ENCODE measurements around the gene KMT2D. TPM values are rescaled to one million over a fixed set of nuclear protein-coding genes. Genes with fewer than 3 reads are reported as not detected.

The KMT2D gene
- total RNA-seq, 2 experiments from 2014 or later = 48.3 to 58.2 TPM

DNA sequence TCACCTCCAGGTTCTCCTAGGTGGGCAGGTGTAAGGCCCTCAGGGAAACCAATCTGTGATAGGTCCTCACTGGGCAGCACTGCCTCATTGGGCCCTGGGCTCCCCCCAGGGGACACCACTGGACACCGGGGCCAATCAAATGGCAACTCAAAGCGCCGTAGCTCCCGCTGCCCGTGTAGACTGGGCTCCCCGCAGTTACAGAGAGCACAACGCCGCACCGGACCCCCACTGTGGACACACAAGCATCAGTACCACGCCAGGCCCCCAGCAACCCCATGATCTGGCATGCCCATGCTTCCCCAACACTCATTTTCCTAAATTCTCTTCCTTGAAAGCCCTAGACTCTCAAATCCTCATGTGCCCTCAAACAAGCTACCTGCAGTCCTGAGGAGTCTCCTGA is 6.1 kb downstream of the KMT2D start:
- Mint-ChIP-seq H3K27ac (no peak overlapping the region), H3K27me3 (no peaks in the 10 kb centered on the region), H3K9me3 (ENCODE audit: low read depth) (no peaks in the 10 kb centered on the region), H3K36me3 (ENCODE audit: low read depth) (peaks cover 47% of the 10 kb centered on the region), H3K4me3 (no peak overlapping the region), H3K4me1 (peaks cover 42% of the 10 kb centered on the region)
- intact Hi-C loops (cut with DNase I, micrococcal nuclease) = no loop called here
- ChIA-PET CTCF (interaction anchor here (0.8 to 2.2 kb wide), 5 partner anchors 10 to 67 kb away, joined by 3 to 14 read pairs (median 4); partner anchors contain the start of gene RHEBL1), POLR2A (no interaction called here)
- ATAC-seq = no peak
- no peak for DNase-seq

DNA sequence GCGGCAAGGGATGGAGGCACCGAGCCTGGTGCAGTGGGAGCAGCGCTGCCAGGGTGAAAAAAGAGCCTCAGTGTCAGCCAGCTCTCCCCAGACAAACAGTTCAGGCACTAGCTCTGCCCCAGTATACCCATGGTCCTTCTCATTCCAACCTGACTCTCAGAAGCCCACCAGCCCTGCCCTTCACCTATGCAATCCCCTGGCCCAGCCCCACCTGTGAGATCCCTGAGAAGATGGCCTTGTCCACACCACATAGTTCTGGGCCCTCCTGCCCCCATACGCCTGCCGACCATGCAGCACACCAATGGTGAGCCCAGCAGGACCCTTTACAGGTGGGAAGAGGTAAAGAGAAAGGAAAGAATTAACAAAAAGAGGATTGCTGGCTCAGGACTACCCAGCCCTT is 6.5 kb downstream of the KMT2D start:
- Mint-ChIP-seq H3K9me3 (ENCODE audit: low read depth) (no peaks in the 10 kb centered on the region), H3K4me1 (peaks cover 42% of the 10 kb centered on the region), H3K27ac (no peak overlapping the region), H3K4me3 (no peak overlapping the region), H3K27me3 (no peaks in the 10 kb centered on the region), H3K36me3 (ENCODE audit: low read depth) (peaks cover 45% of the 10 kb centered on the region)
- ATAC-seq = no peak
- no peak for DNase-seq
- ChIA-PET CTCF (interaction anchor here (1.0 to 1.9 kb wide), 2 partner anchors 10 to 34 kb away, joined by 3 to 9 read pairs; no protein-coding TSS in a partner anchor), POLR2A (no interaction called here)
- intact Hi-C loops (cut with DNase I, micrococcal nuclease) = no loop called here

DNA sequence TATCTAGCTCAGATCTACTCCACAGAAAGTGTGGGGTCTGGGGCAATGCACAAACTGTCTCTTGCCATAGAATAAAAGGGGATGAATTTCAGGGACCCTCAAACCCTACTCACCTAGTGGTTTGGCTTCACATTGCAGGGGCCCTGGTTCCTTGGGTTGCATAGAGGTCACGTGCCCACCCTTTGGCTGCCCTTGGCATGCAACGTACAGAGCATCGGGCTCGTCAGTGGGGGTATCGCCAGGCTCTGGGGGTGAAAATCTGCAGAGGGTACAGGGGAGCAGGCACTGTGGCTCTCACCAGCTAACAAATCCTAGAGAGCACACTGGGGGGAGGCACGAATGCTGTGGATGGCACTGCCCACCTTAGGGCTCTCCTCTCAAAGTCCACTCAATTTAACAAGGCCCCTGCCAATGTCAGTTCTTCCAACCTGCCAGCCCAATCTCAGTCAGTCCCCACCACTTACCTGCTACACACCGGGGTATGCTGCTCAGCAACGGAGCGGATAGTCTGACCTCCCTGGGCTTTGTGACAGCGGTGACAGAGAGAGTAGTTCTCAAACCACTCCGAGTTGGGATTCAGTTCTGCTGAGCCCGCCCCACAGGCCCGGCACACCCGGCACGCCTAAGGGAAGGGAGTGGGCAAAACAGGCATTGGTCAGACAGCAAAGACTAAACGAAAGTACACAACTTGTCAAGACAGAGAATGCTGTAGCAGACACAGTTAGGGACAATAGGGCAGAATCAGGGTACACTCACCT is 8.0 kb downstream of the KMT2D start:
- no peak overlapping the region for H3K4me3 Mint-ChIP-seq
- H3K9me3 Mint-ChIP-seq (ENCODE audit: low read depth) = no peaks in the 10 kb centered on the region
- peaks cover 49% of the 10 kb centered on the region for H3K36me3 Mint-ChIP-seq (ENCODE audit: low read depth)
- ChIA-PET POLR2A (no interaction called here), CTCF (interaction anchor here (0.7 kb wide), 1 partner anchor 192 kb away, joined by 3 read pairs; no protein-coding TSS in a partner anchor)
- DNase-seq = no peak
- intact Hi-C loops (cut with DNase I, micrococcal nuclease) = no loop called here
- ATAC-seq = no peak
- no peaks in the 10 kb centered on the region for H3K27me3 Mint-ChIP-seq
- no peak overlapping the region for H3K27ac Mint-ChIP-seq
- H3K4me1 Mint-ChIP-seq = peaks cover 30% of the 10 kb centered on the region

DNA sequence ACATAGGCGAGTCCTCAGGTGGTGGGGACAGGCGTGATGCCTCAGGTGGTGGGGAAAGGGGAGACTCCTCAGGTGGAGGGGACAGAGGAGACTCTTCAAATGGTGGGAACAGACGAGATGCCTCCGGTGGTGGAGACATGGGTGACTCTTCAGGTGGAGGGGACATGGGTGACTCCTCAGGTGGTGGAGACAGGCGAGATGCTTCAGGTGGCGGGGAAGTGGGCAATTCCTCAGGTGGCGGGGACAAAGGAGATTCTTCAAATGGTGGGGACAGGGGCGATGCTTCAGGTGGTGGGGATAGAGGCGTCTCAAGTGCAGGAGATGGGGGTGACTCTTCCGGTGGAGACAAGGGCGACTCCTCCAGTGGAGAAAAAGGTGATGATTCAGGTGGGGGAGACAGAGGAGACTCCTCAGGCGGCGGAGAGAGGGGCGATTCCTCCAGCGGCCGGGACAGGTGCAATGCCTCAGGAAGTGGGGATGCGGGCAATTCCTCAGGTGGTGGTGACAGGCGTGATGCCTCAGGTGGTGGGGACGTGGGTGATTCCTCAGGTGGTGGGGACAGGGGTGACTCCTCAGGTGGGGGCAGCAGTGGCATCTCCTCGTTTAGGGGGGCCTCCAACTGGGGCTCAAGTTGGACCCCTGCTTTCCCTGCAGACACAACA is 8.7 kb downstream of the KMT2D start:
- ChIA-PET POLR2A (no interaction called here), CTCF (no interaction called here)
- intact Hi-C loops (cut with DNase I, micrococcal nuclease) = no loop called here
- H3K4me1 Mint-ChIP-seq = peaks cover 23% of the 10 kb centered on the region
- DNase-seq (no peak), ATAC-seq (no peak)
- H3K27ac Mint-ChIP-seq = no peak overlapping the region
- H3K4me3 Mint-ChIP-seq = no peak overlapping the region
- H3K9me3 Mint-ChIP-seq (ENCODE audit: low read depth) = no peaks in the 10 kb centered on the region
- no peaks in the 10 kb centered on the region for H3K27me3 Mint-ChIP-seq
- peaks cover 52% of the 10 kb centered on the region for H3K36me3 Mint-ChIP-seq (ENCODE audit: low read depth)

DNA sequence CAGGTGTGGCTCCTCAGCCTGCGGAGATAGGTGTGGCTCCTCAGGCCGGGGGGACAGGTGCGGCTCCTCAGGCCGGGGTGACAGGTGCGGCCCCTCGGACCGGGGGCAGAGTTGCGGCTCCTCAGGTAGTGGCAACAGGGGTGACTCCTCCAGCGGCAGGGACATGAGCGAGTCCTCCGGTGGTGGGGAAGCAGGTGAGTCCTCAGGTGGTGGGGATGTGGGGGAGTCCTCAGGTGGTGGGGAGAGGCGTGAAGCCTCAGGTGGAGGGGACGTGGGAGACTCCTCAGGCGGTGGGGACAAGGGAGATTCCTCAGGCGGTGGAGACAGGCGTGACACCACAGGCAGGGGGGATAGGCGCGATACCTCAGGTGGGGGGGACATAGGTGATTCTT is 9.2 kb downstream of the KMT2D start:
- H3K9me3 Mint-ChIP-seq (ENCODE audit: low read depth) = no peaks in the 10 kb centered on the region
- intact Hi-C loops (cut with DNase I, micrococcal nuclease) = no loop called here
- H3K4me1 Mint-ChIP-seq = peaks cover 18% of the 10 kb centered on the region
- ATAC-seq (no peak), DNase-seq (no peak)
- peaks cover 54% of the 10 kb centered on the region for H3K36me3 Mint-ChIP-seq (ENCODE audit: low read depth)
- no peak overlapping the region for H3K27ac Mint-ChIP-seq
- CTCF ChIA-PET = interaction anchor here (0.8 to 1.2 kb wide), 2 partner anchors 13 to 32 kb away, joined by 4 to 5 read pairs; no protein-coding TSS in a partner anchor
- H3K27me3 Mint-ChIP-seq = no peaks in the 10 kb centered on the region
- POLR2A ChIA-PET = no interaction called here
- no peak overlapping the region for H3K4me3 Mint-ChIP-seq

DNA sequence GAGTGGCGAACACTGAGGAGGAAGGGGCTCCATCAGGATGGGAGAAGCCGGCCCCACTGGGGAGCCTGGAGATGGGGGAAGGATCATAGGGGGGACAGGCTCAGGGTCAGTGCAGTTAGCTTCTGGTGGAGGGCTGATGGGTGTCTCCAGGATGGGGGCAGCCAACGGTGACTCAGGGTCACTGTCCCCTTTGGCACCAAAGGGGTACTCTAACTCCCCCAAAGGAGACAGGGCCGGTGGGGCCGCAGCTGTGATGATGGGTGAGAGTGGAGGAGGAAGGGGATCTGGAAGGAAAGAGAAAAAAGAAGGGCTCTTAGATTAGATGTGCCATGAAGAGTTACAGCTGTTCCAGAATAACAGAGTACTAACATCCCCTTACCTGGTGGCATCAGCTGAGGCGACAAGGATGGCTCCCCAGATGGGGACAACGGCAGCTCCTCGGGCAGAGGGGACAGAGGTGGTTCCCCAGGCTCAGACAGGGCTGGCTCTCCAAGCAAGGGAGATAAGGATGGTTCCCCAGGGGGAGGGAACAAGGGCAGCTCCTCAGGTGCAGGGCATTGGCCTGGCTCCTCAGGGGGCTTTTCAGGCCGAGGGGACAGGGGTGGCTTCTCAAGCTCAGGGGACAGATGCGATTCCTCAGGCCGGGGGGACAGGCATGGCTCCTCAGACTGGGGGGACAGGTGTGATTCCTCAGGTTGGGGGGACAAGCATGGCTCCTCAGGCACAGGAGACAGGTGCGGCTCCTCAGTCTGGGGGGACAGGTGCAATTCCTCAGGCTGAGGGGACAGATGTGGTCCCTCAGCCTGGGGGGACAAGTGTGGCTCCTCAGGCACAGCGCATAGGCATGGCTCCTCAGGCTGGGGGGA is 9.9 kb downstream of the KMT2D start:
- Mint-ChIP-seq H3K27me3 (no peaks in the 10 kb centered on the region), H3K4me3 (no peak overlapping the region), H3K9me3 (ENCODE audit: low read depth) (no peaks in the 10 kb centered on the region), H3K27ac (no peak overlapping the region), H3K36me3 (ENCODE audit: low read depth) (peaks cover 57% of the 10 kb centered on the region), H3K4me1 (peaks cover 11% of the 10 kb centered on the region)
- ChIA-PET POLR2A (interaction anchor here (0.6 kb wide), 1 partner anchor 31 kb away, joined by 3 read pairs; no protein-coding TSS in a partner anchor), CTCF (interaction anchor here (0.6 to 1.2 kb wide), 3 partner anchors 13 to 43 kb away, joined by 4 to 5 read pairs (median 5); no protein-coding TSS in a partner anchor)
- DNase-seq = no peak
- intact Hi-C loops (cut with DNase I, micrococcal nuclease) = no loop called here
- ATAC-seq = no peak

DNA sequence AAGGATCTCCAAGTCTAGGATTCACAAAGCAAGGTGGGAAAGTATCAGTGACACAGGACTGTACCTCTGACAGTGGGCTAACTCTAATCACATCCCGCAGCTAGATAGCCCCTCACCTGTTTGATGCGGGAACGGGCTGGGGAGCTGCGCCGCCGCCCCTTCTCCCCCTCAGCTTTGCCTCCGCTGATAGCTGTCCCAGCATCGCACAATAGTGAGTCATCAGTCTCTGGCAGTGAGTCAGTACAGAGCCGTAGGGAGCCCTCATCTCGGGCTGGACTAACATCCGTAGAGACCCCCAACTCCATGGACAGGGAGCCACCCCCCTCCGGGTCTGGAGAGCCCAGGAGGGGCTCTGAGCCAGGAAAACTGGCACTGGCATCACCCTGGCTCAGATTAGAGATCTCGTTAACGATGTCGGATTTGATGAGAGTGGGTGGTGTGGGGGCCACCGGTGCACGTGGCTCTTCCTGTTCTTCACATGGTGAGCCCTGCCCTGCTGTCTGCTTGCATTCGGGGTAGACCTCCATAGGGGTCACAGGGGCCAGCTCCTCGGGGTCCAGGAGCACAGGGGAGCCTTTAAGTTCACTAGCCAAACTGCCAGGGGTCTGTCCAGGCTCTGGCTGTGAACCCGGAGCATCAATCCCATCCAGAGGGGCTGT is 10.9 kb downstream of the KMT2D start:
- ChIA-PET POLR2A (interaction anchor here (0.7 kb wide), 1 partner anchor 56 kb away, joined by 3 read pairs; no protein-coding TSS in a partner anchor), CTCF (interaction anchor here (0.7 to 1.4 kb wide), 2 partner anchors 35 to 44 kb away, joined by 3 read pairs; no protein-coding TSS in a partner anchor)
- H3K36me3 Mint-ChIP-seq (ENCODE audit: low read depth) = peaks cover 53% of the 10 kb centered on the region
- H3K27ac Mint-ChIP-seq = no peak overlapping the region
- peaks cover 2% of the 10 kb centered on the region for H3K4me1 Mint-ChIP-seq
- H3K27me3 Mint-ChIP-seq = no peaks in the 10 kb centered on the region
- no peaks in the 10 kb centered on the region for H3K9me3 Mint-ChIP-seq (ENCODE audit: low read depth)
- no peak for ATAC-seq
- no peak for DNase-seq
- no peak overlapping the region for H3K4me3 Mint-ChIP-seq
- intact Hi-C loops (cut with DNase I, micrococcal nuclease) = no loop called here

DNA sequence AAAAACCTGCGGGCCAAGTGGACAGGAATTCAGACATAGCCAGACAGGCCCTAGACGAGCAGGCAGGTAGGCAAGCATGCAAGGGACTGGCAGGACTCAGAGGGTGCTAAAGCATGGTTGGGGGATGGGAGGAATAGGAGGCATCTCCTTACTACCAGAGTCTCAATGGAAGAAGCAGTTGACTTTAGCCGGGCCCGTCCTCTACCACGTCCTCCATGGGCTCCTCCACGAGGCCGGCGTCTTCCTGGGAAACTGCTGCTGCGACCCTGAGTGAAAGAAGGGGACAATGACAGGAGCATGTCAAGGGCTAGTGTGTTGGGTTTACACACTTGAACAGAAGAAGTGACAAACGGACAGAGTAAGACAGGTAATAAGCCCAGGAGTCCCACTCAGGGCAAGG is 11.6 kb downstream of the KMT2D start:
- ChIA-PET CTCF (interaction anchor here (0.7 to 1.5 kb wide), 7 partner anchors 10 to 61 kb away, joined by 3 to 8 read pairs (median 4); no protein-coding TSS in a partner anchor), POLR2A (no interaction called here)
- Mint-ChIP-seq H3K27me3 (no peaks in the 10 kb centered on the region), H3K36me3 (ENCODE audit: low read depth) (peaks cover 56% of the 10 kb centered on the region), H3K4me1 (peaks cover 1% of the 10 kb centered on the region), H3K4me3 (no peak overlapping the region), H3K27ac (no peak overlapping the region), H3K9me3 (ENCODE audit: low read depth) (no peaks in the 10 kb centered on the region)
- no peak for DNase-seq
- ATAC-seq = no peak
- intact Hi-C loops (cut with DNase I, micrococcal nuclease) = no loop called here

DNA sequence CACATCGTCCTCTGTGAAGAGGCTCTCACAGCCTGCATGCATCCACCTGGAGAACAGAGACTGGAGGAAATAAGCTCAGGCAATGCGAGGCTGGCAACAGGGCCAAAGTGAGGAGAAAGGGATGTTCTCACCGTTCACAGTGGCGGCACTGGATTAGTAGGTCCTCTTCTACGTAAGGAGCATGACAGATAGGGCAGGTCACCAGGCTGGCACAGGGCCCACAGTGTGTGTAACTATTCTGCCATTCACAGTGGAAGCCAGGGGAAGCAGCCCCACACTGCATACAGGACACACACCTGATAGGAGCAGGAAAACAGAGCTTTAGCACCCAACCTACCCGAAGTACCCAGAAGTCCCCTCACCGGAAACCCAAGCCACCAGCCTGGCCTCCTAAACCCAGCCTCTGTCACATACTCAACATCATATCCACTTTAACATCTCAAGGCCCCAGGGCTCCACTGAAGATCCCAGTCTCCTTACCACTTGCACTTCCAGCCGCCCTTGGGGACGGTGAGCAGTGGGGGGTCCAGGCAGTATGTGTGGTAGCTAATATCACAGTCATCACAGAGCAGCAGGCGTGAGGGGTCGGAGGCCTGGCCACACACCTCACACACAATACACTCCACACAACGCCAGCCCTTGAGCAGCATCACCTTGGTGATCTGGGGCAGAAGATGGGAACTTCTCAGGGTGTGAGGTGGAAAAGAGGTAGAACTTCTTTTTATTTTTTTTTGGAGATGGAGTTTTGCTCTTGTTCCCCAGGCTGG is 14.3 kb downstream of the KMT2D start:
- no peak for DNase-seq
- Mint-ChIP-seq H3K4me1 (peaks cover 2% of the 10 kb centered on the region), H3K36me3 (ENCODE audit: low read depth) (peaks cover 56% of the 10 kb centered on the region), H3K27me3 (no peaks in the 10 kb centered on the region), H3K9me3 (ENCODE audit: low read depth) (no peaks in the 10 kb centered on the region), H3K4me3 (no peak overlapping the region), H3K27ac (no peak overlapping the region)
- intact Hi-C loops (cut with DNase I, micrococcal nuclease) = no loop called here
- CTCF ChIA-PET = interaction anchor here (0.6 to 1.7 kb wide), 7 partner anchors 17 to 1118 kb away, joined by 3 to 7 read pairs (median 3); no protein-coding TSS in a partner anchor
- POLR2A ChIA-PET = no interaction called here
- no peak for ATAC-seq

DNA sequence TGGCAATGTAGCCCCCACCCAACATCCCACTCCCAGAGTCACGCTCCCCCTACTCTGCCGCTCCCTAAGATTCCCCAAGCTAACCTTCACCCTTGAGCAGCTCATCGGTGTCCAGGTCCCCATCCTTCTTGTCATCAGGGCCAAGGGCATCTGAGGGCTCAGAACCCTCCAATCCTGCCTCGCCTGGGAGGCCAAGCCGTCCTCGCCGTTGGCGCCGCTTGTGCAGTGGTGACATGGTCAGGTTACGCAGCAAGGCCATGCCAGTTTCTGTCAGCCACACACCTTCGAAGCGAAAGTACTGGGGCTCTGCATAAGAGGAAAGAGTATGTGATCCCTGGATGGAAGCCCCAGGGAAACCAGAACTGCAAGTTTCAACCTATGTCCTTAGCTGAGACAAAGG is 15.9 kb downstream of the KMT2D start:
- Mint-ChIP-seq H3K36me3 (ENCODE audit: low read depth) (peaks cover 61% of the 10 kb centered on the region), H3K27ac (no peak overlapping the region), H3K4me1 (peaks cover 2% of the 10 kb centered on the region), H3K4me3 (no peak overlapping the region), H3K27me3 (no peaks in the 10 kb centered on the region), H3K9me3 (ENCODE audit: low read depth) (no peaks in the 10 kb centered on the region)
- DNase-seq (no peak), ATAC-seq (no peak)
- CTCF ChIA-PET = interaction anchor here (0.6 to 3.9 kb wide), 18 partner anchors 11 to 220 kb away, joined by 3 to 27 read pairs (median 6); no protein-coding TSS in a partner anchor
- intact Hi-C loops (cut with DNase I, micrococcal nuclease) = loop anchor here in 1 of 2 experiments (1.0 kb wide), 1 partner anchor 48 kb away; no protein-coding TSS in a partner anchor
- POLR2A ChIA-PET = no interaction called here

Data from activated CD4-positive, alpha-beta T cell treated with anti-CD3 and anti-CD28 coated beads for 36 hours (primary cell).